ENCODE data around the gene NAT10. TPM values are rescaled to one million over a fixed set of nuclear protein-coding genes. Genes with fewer than 3 reads are reported as not detected.

NAT10 gene
- total RNA-seq, 2 experiments from 2014 or later = 63.8 to 93.9 TPM

GRCh38 chr11:34157163-34157562 is 51.7 kb downstream of the NAT10 start:
- no peaks in the 10 kb centered on the region for H3K27me3 Mint-ChIP-seq
- H3K36me3 Mint-ChIP-seq = peaks cover 3% of the 10 kb centered on the region
- CTCF ChIA-PET = interaction anchor here (2.8 kb wide), 1 partner anchor 17 kb away, joined by 9 read pairs; no protein-coding TSS in a partner anchor
- ATAC-seq (no peak), DNase-seq (no peak)
- H3K4me3 Mint-ChIP-seq = no peak overlapping the region
- peaks cover 44% of the 10 kb centered on the region for H3K4me1 Mint-ChIP-seq
- no peak overlapping the region for H3K27ac Mint-ChIP-seq
- no peaks in the 10 kb centered on the region for H3K9me3 Mint-ChIP-seq (ENCODE audit: low read depth)

- ATAC-seq = peak; percentile 49
- H3K27me3 Mint-ChIP-seq = no peaks in the 10 kb centered on the region
Observed at GRCh38 chr11:34158661-34159060, 53.2 kb downstream of the NAT10 start.

GRCh38 chr11:34160049-34160721 is 54.8 kb downstream of the NAT10 start:
- ATAC-seq (no peak), DNase-seq (no peak)
- H3K9me3 Mint-ChIP-seq (ENCODE audit: low read depth) = no peaks in the 10 kb centered on the region
- no peak overlapping the region for H3K27ac Mint-ChIP-seq
- H3K4me1 Mint-ChIP-seq = peaks cover 41% of the 10 kb centered on the region
- peaks cover 3% of the 10 kb centered on the region for H3K36me3 Mint-ChIP-seq
- CTCF ChIA-PET = no interaction called here
- H3K27me3 Mint-ChIP-seq = no peaks in the 10 kb centered on the region
- H3K4me3 Mint-ChIP-seq = no peak overlapping the region

More at GRCh38 chr11:34158661-34159060, 53.2 kb downstream of the NAT10 start:
- CTCF ChIA-PET = interaction anchor here (1.0 to 2.1 kb wide), 4 partner anchors 16 to 161 kb away, joined by 3 to 9 read pairs (median 4); no protein-coding TSS in a partner anchor
- Mint-ChIP-seq H3K36me3 (peaks cover 3% of the 10 kb centered on the region), H3K4me1 (peaks cover 42% of the 10 kb centered on the region), H3K27ac (peak overlapping the region; percentile 69), H3K9me3 (ENCODE audit: low read depth) (no peaks in the 10 kb centered on the region), H3K4me3 (no peak overlapping the region)
- DNase-seq = peak; percentile 82

- CTCF ChIA-PET = interaction anchor here (1.1 to 2.6 kb wide), 2 partner anchors 14 to 197 kb away, joined by 4 to 11 read pairs; partner anchors contain the start of gene ABTB2
- Mint-ChIP-seq H3K9me3 (ENCODE audit: low read depth) (no peaks in the 10 kb centered on the region), H3K27me3 (no peaks in the 10 kb centered on the region), H3K27ac (no peak overlapping the region), H3K4me1 (peaks cover 41% of the 10 kb centered on the region), H3K36me3 (peaks cover 3% of the 10 kb centered on the region), H3K4me3 (no peak overlapping the region)
- ATAC-seq (no peak), DNase-seq (no peak)
Observed at GRCh38 chr11:34160791-34161190, 55.4 kb downstream of the NAT10 start.

- no peak for DNase-seq
- CTCF ChIA-PET = interaction anchor here (1.1 to 2.6 kb wide), 2 partner anchors 13 to 196 kb away, joined by 4 to 11 read pairs; partner anchors contain the start of gene ABTB2
- no peak for ATAC-seq
- Mint-ChIP-seq H3K4me1 (peaks cover 41% of the 10 kb centered on the region), H3K27ac (peak overlapping the region; percentile 70), H3K9me3 (ENCODE audit: low read depth) (no peaks in the 10 kb centered on the region), H3K36me3 (peaks cover 3% of the 10 kb centered on the region), H3K27me3 (no peaks in the 10 kb centered on the region), H3K4me3 (no peak overlapping the region)
Observed at GRCh38 chr11:34161361-34161760, 55.9 kb downstream of the NAT10 start.

GRCh38 chr11:34161812-34162492 is 56.5 kb downstream of the NAT10 start:
- Mint-ChIP-seq H3K9me3 (ENCODE audit: low read depth) (no peaks in the 10 kb centered on the region), H3K36me3 (peaks cover 3% of the 10 kb centered on the region), H3K27me3 (no peaks in the 10 kb centered on the region), H3K4me1 (peaks cover 41% of the 10 kb centered on the region), H3K4me3 (no peak overlapping the region), H3K27ac (peak overlapping the region; percentile 70)
- CTCF ChIA-PET = interaction anchor here (1.1 to 2.6 kb wide), 2 partner anchors 13 to 196 kb away, joined by 4 to 11 read pairs; partner anchors contain the start of gene ABTB2
- DNase-seq = peak; percentile 91
- peak; percentile 91 for ATAC-seq

GRCh38 chr11:34162493-34162820 is 57.0 kb downstream of the NAT10 start:
- Mint-ChIP-seq H3K27ac (no peak overlapping the region), H3K36me3 (peaks cover 3% of the 10 kb centered on the region), H3K9me3 (ENCODE audit: low read depth) (no peaks in the 10 kb centered on the region), H3K27me3 (peaks cover 2% of the 10 kb centered on the region), H3K4me3 (no peak overlapping the region), H3K4me1 (peaks cover 41% of the 10 kb centered on the region)
- no peak for ATAC-seq
- no peak for DNase-seq
- CTCF ChIA-PET = interaction anchor here (2.6 kb wide), 1 partner anchor 12 kb away, joined by 11 read pairs; no protein-coding TSS in a partner anchor

- no peak overlapping the region for H3K27ac Mint-ChIP-seq
- ATAC-seq (no peak), DNase-seq (no peak)
Observed at GRCh38 chr11:34162856-34163255, 57.4 kb downstream of the NAT10 start.

GRCh38 chr11:34165121-34165520 is 59.7 kb downstream of the NAT10 start:
- ATAC-seq (no peak), DNase-seq (no peak)
- Mint-ChIP-seq H3K4me3 (no peak overlapping the region), H3K9me3 (ENCODE audit: low read depth) (no peaks in the 10 kb centered on the region), H3K4me1 (peaks cover 19% of the 10 kb centered on the region), H3K27me3 (peaks cover 2% of the 10 kb centered on the region), H3K36me3 (no peaks in the 10 kb centered on the region), H3K27ac (no peak overlapping the region)
- CTCF ChIA-PET = interaction anchor here (1.3 to 1.8 kb wide), 2 partner anchors 9 to 303 kb away, joined by 3 to 9 read pairs; no protein-coding TSS in a partner anchor

More at GRCh38 chr11:34162856-34163255, 57.4 kb downstream of the NAT10 start:
- Mint-ChIP-seq H3K4me3 (no peak overlapping the region), H3K36me3 (peaks cover 2% of the 10 kb centered on the region), H3K4me1 (peaks cover 38% of the 10 kb centered on the region), H3K9me3 (ENCODE audit: low read depth) (no peaks in the 10 kb centered on the region), H3K27me3 (peaks cover 2% of the 10 kb centered on the region)
- CTCF ChIA-PET = interaction anchor here (0.8 to 2.6 kb wide), 2 partner anchors 12 to 77 kb away, joined by 3 to 11 read pairs; no protein-coding TSS in a partner anchor

GRCh38 chr11:34165786-34166555 is 60.5 kb downstream of the NAT10 start:
- H3K4me1 Mint-ChIP-seq = peaks cover 15% of the 10 kb centered on the region

GRCh38 chr11:34166806-34167740 is 61.6 kb downstream of the NAT10 start:
- H3K4me1 Mint-ChIP-seq = peaks cover 4% of the 10 kb centered on the region
- CTCF ChIA-PET = no interaction called here
- no peak overlapping the region for H3K4me3 Mint-ChIP-seq
- H3K27ac Mint-ChIP-seq = no peak overlapping the region
- ATAC-seq (no peak), DNase-seq (no peak)
- H3K27me3 Mint-ChIP-seq = peaks cover 2% of the 10 kb centered on the region
- no peaks in the 10 kb centered on the region for H3K9me3 Mint-ChIP-seq (ENCODE audit: low read depth)
- no peaks in the 10 kb centered on the region for H3K36me3 Mint-ChIP-seq

More at GRCh38 chr11:34165786-34166555, 60.5 kb downstream of the NAT10 start:
- Mint-ChIP-seq H3K27ac (no peak overlapping the region), H3K36me3 (no peaks in the 10 kb centered on the region), H3K27me3 (peaks cover 2% of the 10 kb centered on the region), H3K4me3 (no peak overlapping the region), H3K9me3 (ENCODE audit: low read depth) (no peaks in the 10 kb centered on the region)
- CTCF ChIA-PET = interaction anchor here (1.8 kb wide), 1 partner anchor 8 kb away, joined by 9 read pairs; no protein-coding TSS in a partner anchor
- DNase-seq (no peak), ATAC-seq (no peak)

GRCh38 chr11:34167961-34168360 is 62.5 kb downstream of the NAT10 start:
- no peaks in the 10 kb centered on the region for H3K9me3 Mint-ChIP-seq (ENCODE audit: low read depth)
- H3K27me3 Mint-ChIP-seq = peaks cover 2% of the 10 kb centered on the region
- H3K4me1 Mint-ChIP-seq = no peaks in the 10 kb centered on the region
- no peak overlapping the region for H3K27ac Mint-ChIP-seq
- no peaks in the 10 kb centered on the region for H3K36me3 Mint-ChIP-seq
- CTCF ChIA-PET = interaction anchor here (0.9 kb wide), 1 partner anchor 14 kb away, joined by 3 read pairs; no protein-coding TSS in a partner anchor
- no peak overlapping the region for H3K4me3 Mint-ChIP-seq
- ATAC-seq (no peak), DNase-seq (no peak)

All from activated CD8-positive, alpha-beta memory T cell treated with anti-CD3 and anti-CD28 coated beads, Interleukin-2, amount 10 ng/mL, durations not matched to agents 7 days and 5 days (primary cell).